ENCODE data around the gene KCNK2. TPM values are rescaled to one million over a fixed set of nuclear protein-coding genes. Genes with fewer than 3 reads are reported as not detected.

KCNK2 gene
- polyA plus RNA-seq, 1 donor (not counting 4 experiments of a cell fraction or from before 2014, with no cell fraction given), result 0.10 TPM

- FAIRE-seq (no peak), DNase-seq (ENCODE audit: low read depth, low spot score) (no peak)
- no peaks in the 10 kb centered on the region for H3K9me1 ChIP-seq (ENCODE audit: control insufficient read depth, extremely low read depth, insufficient read depth, low read length)
- TF ChIP-seq CTCF (optimal IDR thresholded peaks at IDR 0.05 in 1 of 3, IDR thresholded peaks at IDR 0.05 in 1 of 3, conservative IDR thresholded peaks at IDR 0.05 in 1 of 3; ENCODE audit: extremely low read depth in 1 of 3, insufficient read depth in 2 of 3, low read length in 3 of 3), result no peak
- TF ChIP-seq EZH2 (IDR thresholded peaks at IDR 0.05; ENCODE audit: low read length), result no peak
- no peaks in the 10 kb centered on the region for H3K36me3 ChIP-seq (ENCODE audit: control insufficient read depth in 2 of 2, extremely low read depth in 1 of 2, insufficient read depth in 2 of 2, low read length in 2 of 2)
- no peaks in the 10 kb centered on the region for H3K9me3 ChIP-seq (ENCODE audit: control insufficient read depth, low read depth, low read length)
- no peaks in the 10 kb centered on the region for H3K4me1 ChIP-seq (ENCODE audit: control insufficient read depth, extremely low read depth, insufficient read depth, low read length)
- H3K27ac ChIP-seq (ENCODE audit: control insufficient read depth, insufficient read depth, low read length), result no peak overlapping the region
- no peaks in the 10 kb centered on the region for H3K27me3 ChIP-seq (ENCODE audit: control insufficient read depth, extremely low read depth, insufficient read depth, low read length)
- dilution Hi-C loops (cut with MboI; ENCODE audit: extremely low pct_ligation_motif_present, low sequenced_read_pairs), result no loop called here
- no peaks in the 10 kb centered on the region for H3K79me2 ChIP-seq (ENCODE audit: control insufficient read depth, insufficient read depth, low read length)
- H3K4me3 ChIP-seq (ENCODE audit: control insufficient read depth in 2 of 3, extremely low read depth in 1 of 3, insufficient read depth in 2 of 3, low read depth in 1 of 3, low read length in 3 of 3), result no peak overlapping the region
- no peak overlapping the region for H2AFZ ChIP-seq (ENCODE audit: control insufficient read depth, low read length)
- no peak overlapping the region for H3K9ac ChIP-seq (ENCODE audit: control insufficient read depth, extremely low read depth, insufficient read depth, low read length)
- H3K4me2 ChIP-seq (ENCODE audit: control insufficient read depth, extremely low read depth, insufficient read depth, low read depth, low read length), result no peak overlapping the region
- no peaks in the 10 kb centered on the region for H4K20me1 ChIP-seq (ENCODE audit: control insufficient read depth, extremely low read depth, insufficient read depth, low read length)
These were observed 13.0 kb downstream of the KCNK2 start for GRCh38 chr1:215095524-215095923.

GRCh38 chr1:215101511-215101910, 19.0 kb downstream of the KCNK2 start:
- no peaks in the 10 kb centered on the region for H3K36me3 ChIP-seq (ENCODE audit: control insufficient read depth in 2 of 2, extremely low read depth in 1 of 2, insufficient read depth in 2 of 2, low read length in 2 of 2)
- no peak overlapping the region for H3K4me2 ChIP-seq (ENCODE audit: control insufficient read depth, extremely low read depth, insufficient read depth, low read depth, low read length)
- no peaks in the 10 kb centered on the region for H4K20me1 ChIP-seq (ENCODE audit: control insufficient read depth, extremely low read depth, insufficient read depth, low read length)
- H2AFZ ChIP-seq (ENCODE audit: control insufficient read depth, low read length), result no peak overlapping the region
- no peak for FAIRE-seq
- no peak overlapping the region for H3K27ac ChIP-seq (ENCODE audit: control insufficient read depth, insufficient read depth, low read length)
- TF ChIP-seq EZH2 (IDR thresholded peaks at IDR 0.05; ENCODE audit: low read length) (no peak), CTCF (optimal IDR thresholded peaks at IDR 0.05 in 1 of 3, IDR thresholded peaks at IDR 0.05 in 1 of 3, conservative IDR thresholded peaks at IDR 0.05 in 1 of 3; ENCODE audit: extremely low read depth in 1 of 3, insufficient read depth in 2 of 3, low read length in 3 of 3) (no peak)
- H3K79me2 ChIP-seq (ENCODE audit: control insufficient read depth, insufficient read depth, low read length), result no peaks in the 10 kb centered on the region
- H3K9me3 ChIP-seq (ENCODE audit: control insufficient read depth, low read depth, low read length), result no peaks in the 10 kb centered on the region
- dilution Hi-C loops (cut with MboI; ENCODE audit: extremely low pct_ligation_motif_present, low sequenced_read_pairs), result no loop called here
- no peak overlapping the region for H3K9ac ChIP-seq (ENCODE audit: control insufficient read depth, extremely low read depth, insufficient read depth, low read length)
- no peaks in the 10 kb centered on the region for H3K27me3 ChIP-seq (ENCODE audit: control insufficient read depth, extremely low read depth, insufficient read depth, low read length)
- H3K4me1 ChIP-seq (ENCODE audit: control insufficient read depth, extremely low read depth, insufficient read depth, low read length), result peaks cover 6% of the 10 kb centered on the region
- DNase-seq (ENCODE audit: low read depth, low spot score), result no peak
- no peak overlapping the region for H3K4me3 ChIP-seq (ENCODE audit: control insufficient read depth in 2 of 3, extremely low read depth in 1 of 3, insufficient read depth in 2 of 3, low read depth in 1 of 3, low read length in 3 of 3)
- no peaks in the 10 kb centered on the region for H3K9me1 ChIP-seq (ENCODE audit: control insufficient read depth, extremely low read depth, insufficient read depth, low read length)

Measured in keratinocyte (primary cell).